Right ventricle myocardium inferior (tissue), 1 donor: Measurements from ENCODE around the gene SMARCA4. TPM values are rescaled to one million over a fixed set of nuclear protein-coding genes. Genes with fewer than 3 reads are reported as not detected.
"Not testable (repeated sequence)": the region's sequence is repeated elsewhere in the genome, so short reads cannot be mapped to it uniquely, and the experiment has no call there.

Experiments used
- ATAC-seq: fragments of 200-7000 bp; cut with Tn5 transposase; one replicate; pipeline ENCODE4 v1.9.1; 2020; ENCODE audit warnings: mild to moderate bottlenecking, moderate library complexity
- DNase-seq: peaks from one replicate; pipeline ENCODE4 v3.0.0; 2021; ENCODE audit errors: missing footprints
- intact Hi-C: fragments of 100-400 bp; cut with DNase I; formaldehyde crosslinking; loops from one replicate; pipeline ENCODE4 v1.11.0; 2022
- total RNA-seq: library from RNA; stranded (reverse); fragmentation: NEBNext Ultra II Directional; extraction: Animal tissue kit (Norgen Biotek cat#: 25700); gene quantifications from one replicate; pipeline ENCODE4 v1.2.1, GENCODE V29; 2021
- donor health status: DM: no; HTN: yes; CAD: no; lungs with severe emphysema.

SMARCA4 gene
- total RNA-seq, 1 donor from 2014 or later, result 33.8 TPM

DNA sequence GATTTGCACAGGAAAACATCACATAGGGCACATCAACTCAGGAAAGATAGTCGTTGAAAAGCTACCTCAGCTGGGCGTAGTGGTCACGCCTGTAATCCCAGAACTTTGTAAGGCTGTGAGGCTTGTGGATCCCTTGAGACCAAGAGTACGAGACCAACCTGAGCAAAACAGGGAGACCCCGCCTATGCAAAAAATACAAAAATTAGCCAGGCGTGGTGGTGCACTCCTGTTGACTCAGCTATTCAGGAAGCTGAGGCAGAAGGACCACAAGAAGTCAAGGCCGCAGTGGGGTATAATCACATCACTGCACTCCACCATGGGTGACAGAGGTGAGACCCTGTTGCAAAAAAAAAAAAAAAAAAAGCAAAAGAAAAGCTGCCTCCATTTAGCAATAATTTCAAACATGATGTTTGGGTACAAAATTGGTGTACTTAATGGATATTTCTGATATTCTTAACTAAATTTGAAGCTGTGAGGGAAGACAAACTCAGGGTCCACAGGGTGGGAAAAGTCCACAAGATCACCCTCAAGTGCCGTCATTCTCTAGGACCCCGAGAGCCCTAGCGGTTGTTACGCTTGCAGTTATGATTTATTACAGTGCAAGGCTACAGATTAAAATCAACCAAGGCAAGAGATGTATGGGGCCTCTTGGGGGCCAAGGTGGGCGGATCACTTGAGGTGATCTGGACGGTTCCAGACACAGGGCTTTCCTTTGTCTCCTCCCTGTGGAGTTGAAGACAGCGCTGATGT is 86.0 kb downstream of the SMARCA4 start:
- no peak for ATAC-seq
- intact Hi-C loops, result no loop called here
- DNase-seq, result no peak

GRCh38 chr19:11047866-11048265 is 87.0 kb downstream of the SMARCA4 start:
- no peak for DNase-seq
- no peak for ATAC-seq
- intact Hi-C loops, result no loop called here

GRCh38 chr19:11050323-11051114 is 89.7 kb downstream of the SMARCA4 start:
- intact Hi-C loops, result no loop called here
- DNase-seq, result no peak
- peak; percentile 61 for ATAC-seq

DNA sequence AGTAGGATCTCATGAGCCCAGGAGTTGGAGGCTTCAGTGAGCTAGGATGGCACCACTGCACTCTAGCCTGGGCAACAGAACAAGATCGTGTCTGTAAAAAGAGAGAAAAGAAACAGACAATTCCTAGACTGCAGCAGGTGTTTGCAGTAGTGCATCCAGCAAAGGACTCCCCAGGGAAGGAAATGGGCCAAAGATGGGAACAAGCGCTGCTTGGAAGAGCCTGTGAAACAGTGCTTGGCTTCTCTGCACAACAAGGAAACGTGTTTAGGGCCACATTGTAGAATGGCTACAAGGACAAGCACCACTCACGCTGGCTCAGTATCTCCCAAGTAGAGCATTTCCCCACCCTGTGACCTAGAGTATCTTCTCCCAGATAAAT is 93.0 kb downstream of the SMARCA4 start:
- intact Hi-C loops, result no loop called here
- DNase-seq, result no peak
- ATAC-seq, result no peak

GRCh38 chr19:11054200-11054599 is 93.4 kb downstream of the SMARCA4 start:
- no peak for ATAC-seq
- intact Hi-C loops, result no loop called here
- peak; percentile 54 for DNase-seq

GRCh38 chr19:11054628-11055027 is 93.8 kb downstream of the SMARCA4 start:
- no peak for ATAC-seq
- intact Hi-C loops, result no loop called here

DNA sequence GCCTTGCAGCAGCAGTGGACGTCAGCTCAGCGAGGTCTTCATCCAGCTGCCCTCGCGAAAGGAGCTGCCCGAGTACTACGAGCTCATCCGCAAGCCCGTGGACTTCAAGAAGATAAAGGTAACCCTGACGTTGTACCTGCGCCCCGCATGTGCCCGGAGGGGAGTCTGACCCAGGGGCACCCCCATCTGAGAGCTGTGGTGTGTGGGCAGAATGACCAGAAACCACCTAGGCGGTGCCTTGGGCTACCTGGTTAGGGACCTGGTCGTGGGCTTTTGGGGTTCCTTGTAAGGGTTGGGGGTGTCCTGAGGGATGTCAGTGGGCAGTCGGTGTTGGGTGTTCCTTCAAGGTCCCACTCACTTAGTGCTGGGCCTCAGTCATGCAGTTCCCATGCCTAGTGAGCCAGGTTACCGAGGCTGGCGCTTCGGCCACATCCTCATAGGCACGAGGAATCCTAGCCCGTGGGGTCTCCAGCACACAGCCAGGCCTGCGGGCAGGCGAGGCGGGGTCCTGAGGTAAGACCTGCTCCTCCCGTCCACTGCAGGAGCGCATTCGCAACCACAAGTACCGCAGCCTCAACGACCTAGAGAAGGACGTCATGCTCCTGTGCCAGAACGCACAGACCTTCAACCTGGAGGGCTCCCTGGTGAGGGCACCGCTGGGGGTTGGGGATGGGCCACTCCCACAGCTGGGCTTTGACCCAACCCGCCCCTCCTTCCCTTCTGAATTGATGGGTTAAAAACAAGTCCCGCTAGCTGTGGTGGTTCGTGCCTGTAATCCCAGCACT is 97.6 kb downstream of the SMARCA4 start:
- ATAC-seq (no peak), DNase-seq (peak; percentile 50)
- intact Hi-C loops, result no loop called here

More at GRCh38 chr19:11054628-11055027, 93.8 kb downstream of the SMARCA4 start:
- peak; percentile 34 for DNase-seq

- ATAC-seq (no peak), DNase-seq (peak; percentile 16)
- intact Hi-C loops, result no loop called here
These were observed 98.9 kb downstream of the SMARCA4 start for GRCh38 chr19:11059511-11060358.

DNA sequence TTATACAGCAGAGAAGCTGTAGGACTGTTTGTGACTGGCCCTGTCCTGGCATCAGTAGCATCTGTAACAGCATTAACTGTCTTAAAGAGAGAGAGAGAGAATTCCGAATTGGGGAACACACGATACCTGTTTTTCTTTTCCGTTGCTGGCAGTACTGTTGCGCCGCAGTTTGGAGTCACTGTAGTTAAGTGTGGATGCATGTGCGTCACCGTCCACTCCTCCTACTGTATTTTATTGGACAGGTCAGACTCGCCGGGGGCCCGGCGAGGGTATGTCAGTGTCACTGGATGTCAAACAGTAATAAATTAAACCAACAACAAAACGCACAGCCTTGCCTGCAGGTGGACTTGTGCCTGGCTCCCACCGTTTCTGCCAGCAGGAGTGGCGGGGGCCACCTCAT is 101.1 kb downstream of the SMARCA4 start:
- no peak for ATAC-seq
- DNase-seq, result peak; percentile 39
- intact Hi-C loops, result no loop called here

DNA sequence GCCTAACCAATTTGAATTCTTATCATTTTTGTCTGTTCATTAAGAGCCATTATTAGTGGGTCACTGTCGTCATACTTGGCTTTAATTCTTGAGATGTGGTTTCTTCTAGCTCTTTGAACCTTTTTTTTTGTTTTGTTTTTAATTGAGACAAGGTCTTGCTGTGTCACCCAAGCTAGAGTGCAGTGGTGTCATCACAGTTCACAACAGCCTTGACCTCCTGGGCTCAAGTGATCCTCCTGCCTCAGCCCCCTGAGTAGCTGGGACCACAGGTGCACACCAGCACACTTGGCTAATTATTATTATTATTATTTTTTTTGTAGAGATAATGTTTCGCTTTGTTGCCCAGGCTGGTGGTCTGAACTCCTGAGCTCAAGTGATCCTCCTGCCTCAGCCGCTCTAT is 102.6 kb downstream of the SMARCA4 start:
- intact Hi-C loops, result no loop called here
- ATAC-seq (no peak), DNase-seq (no peak)

- DNase-seq (peak; percentile 62), ATAC-seq (no peak)
- intact Hi-C loops, result no loop called here
These were observed 104.0 kb downstream of the SMARCA4 start for GRCh38 chr19:11064831-11065303.

- peak; percentile 47 for DNase-seq
- intact Hi-C loops, result no loop called here
- no peak for ATAC-seq
These were observed 105.5 kb downstream of the SMARCA4 start for GRCh38 chr19:11066326-11066725.

DNA sequence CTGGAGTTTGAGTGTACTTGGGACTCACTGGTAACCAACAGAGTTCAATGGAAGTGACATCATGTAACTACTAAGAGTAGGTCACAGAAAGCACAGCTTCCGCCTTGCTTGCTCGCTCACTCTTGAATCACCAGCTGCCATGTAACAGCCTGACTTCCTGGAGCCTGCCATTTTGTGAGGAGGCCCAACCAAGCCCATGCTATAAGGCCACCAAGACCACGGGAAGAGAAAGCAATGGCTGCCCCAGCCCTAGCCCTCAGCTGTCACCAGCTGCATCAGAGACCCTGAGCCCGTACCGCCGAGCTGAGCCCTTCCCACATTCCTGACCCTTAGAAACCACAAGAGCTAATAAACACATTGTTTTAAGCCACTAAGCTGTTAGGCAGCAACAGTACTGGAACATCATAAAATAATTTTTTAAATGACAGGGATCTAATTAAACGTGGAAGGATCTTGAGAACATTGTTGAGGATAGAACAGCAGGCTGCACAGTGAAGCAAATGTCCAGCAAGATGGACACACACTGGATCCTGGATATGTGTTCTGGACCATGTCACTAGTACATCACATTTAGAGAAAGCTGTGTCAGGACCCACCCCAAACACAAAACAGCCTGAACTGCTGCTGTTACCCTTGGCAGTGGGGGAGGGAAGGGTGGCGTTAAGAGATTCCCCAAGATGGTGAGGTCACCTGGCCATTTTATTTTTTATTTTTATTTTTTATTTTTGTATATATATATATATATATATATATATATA is 106.7 kb downstream of the SMARCA4 start:
- intact Hi-C loops, result no loop called here
- DNase-seq, result peak; percentile 9

DNA sequence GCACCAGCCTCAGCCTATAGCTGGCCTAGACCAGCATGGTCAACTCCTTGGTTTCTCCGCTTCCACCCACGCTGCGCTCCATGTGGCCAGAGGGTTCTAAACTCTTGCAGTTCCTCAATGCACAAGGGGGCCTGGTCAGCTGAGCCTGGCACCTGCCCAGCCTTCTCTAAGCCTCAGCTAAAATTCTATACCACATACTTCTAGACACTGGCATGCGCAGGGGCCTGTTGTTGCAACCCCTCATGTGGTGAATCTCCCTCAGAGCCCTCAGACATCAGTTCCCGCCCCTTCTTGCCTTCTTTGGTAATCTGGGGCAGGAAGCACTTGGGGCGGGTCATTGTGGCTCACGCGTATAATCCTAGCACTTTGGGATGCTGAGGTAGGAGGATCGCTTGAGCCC is 108.7 kb downstream of the SMARCA4 start:
- DNase-seq (peak; percentile 37), ATAC-seq (no peak)
- intact Hi-C loops, result no loop called here

More for the DNA sequence above, 106.7 kb downstream of the SMARCA4 start:
- no peak for ATAC-seq

GRCh38 chr19:11070123-11070522 is 109.3 kb downstream of the SMARCA4 start:
- no peak for ATAC-seq
- peak; percentile 18 for DNase-seq
- intact Hi-C loops, result no loop called here

- DNase-seq (peak; percentile 20), ATAC-seq (no peak)
- intact Hi-C loops, result no loop called here
These were observed 112.7 kb downstream of the SMARCA4 start for GRCh38 chr19:11073568-11073967.

DNA sequence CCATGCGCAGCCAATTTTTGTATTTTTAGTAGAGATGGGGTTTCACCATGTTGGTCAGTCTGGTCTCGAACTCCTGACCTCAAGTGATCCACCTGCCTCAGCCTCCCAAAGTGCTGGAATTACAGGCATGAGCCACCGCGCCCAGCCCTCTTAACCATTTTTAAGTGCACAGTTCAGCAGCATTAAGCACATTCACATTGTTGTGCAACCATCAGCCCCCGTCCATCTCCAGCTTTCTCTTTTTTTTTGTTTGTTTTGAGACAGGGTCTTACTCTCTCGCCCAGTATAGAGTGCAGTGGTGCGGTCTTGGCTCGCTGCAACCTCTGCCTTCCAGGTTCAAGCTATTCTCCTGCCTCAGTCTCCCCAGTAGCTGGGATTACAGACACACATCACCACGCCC is 116.0 kb downstream of the SMARCA4 start:
- ATAC-seq, intact Hi-C loops, DNase-seq: not testable (repeated sequence)

GRCh38 chr19:11078893-11079292 is 118.1 kb downstream of the SMARCA4 start:
- DNase-seq (no peak), ATAC-seq (no peak)
- intact Hi-C loops, result no loop called here
